Fibroblast of pulmonary artery (primary cell): ENCODE results near the gene IKZF1.

ENCODE experiments used
- DNase-seq: peaks from one replicate; pipeline ENCODE4 v3.0.0-alpha.2; 2010; ENCODE audit warnings: low read depth
- H3K4me3 ChIP-seq: replicated peaks from 2 replicates; pipeline ENCODE4 v1.5.1; 2011; ENCODE audit warnings: low read depth, mild to moderate bottlenecking, control low read depth, low read length, moderate library complexity
- CTCF ChIP-seq: IDR thresholded peaks from 2 replicates; pipeline ENCODE4 v1.5.1; 2011; ENCODE audit warnings: mild to moderate bottlenecking, control low read depth, low read length, inconsistent platforms; ENCODE audit errors: missing control alignments

IKZF1 gene

DNA sequence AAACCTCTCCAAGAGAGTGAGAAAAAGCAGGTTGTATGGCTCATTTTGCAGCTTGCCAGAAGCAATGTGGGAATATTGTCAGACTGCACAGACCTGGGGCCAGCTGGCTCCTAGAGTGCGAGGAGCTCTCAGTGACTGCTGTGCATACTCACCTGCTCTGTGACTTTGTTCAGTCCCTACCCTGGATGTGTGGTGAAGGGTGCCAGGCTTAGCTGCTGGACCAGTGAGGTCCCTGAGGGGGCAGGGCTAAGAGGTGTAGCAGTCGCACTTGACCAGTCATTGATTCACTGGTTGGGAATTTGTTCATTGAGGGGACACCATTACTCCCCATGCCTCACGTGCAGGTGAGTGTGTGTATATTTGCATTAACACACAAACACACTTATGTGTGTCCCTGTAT lies 60.1 kb downstream of the IKZF1 start:
- no peak for DNase-seq
- no peak overlapping the region for H3K4me3 ChIP-seq
- TF ChIP-seq CTCF: no peak

DNA sequence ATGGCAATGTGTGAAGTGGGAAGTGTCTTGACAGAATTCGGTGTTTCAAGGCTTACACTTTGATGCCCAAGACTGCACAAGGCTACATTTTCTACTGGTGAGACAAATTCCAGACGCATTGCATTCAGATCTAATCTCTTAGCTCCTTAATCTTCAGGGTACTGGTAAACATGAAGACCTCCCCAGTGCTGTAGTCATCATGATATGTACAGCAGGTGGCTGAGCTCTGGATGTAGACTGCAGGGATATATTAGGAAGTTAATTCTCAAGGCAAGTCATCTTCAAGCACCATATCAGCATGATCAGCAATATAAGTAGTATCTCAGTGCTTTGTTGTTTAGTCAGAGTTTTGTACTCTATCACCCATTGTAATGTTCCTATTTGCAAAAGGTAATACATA lies 61.8 kb downstream of the IKZF1 start:
- DNase-seq: no peak
- H3K4me3 ChIP-seq: no peak overlapping the region
- no peak for TF ChIP-seq CTCF

DNA sequence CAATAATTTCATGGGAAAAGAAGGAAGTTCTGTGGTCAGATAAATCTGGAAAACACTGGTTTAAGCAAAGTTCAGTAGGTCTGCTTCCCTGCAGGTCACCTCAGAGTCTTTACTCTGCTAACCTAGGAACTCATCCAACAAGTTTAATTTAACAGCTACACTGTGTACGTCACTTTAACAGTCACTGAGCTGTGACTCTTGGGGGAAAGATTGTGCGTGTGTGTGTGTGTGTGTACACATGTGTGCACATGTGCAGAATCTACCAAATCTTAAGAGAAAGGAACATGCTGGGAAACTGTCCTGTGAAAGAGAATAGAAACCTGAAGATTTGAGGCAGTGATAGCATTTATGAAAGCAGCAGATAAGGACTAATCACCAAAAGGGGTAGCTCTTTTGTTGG lies 62.6 kb downstream of the IKZF1 start:
- no peak for DNase-seq
- no peak for TF ChIP-seq CTCF
- H3K4me3 ChIP-seq: no peak overlapping the region

DNA sequence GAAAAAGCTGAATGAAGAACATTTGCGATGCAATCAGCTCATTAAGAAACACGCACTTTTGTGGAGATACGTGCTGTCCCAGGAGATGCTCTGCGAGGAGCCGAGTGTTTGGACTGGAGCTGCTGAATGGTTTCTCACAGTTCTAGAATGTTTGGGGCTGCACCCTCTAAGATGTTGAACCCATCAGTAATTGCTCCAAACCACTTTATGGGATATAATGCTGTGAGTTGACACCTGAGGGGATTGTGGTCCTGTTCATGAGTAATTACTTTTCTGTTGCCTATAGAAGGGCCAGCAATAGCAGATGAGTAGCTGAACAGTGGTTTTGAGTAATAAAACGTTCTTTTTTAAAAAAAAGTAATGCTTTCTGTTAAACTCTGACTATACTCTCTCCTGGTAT lies 63.1 kb downstream of the IKZF1 start:
- no peak for TF ChIP-seq CTCF
- H3K4me3 ChIP-seq: no peak overlapping the region
- no peak for DNase-seq

GRCh38 chr7:50368366-50368765 lies 63.9 kb downstream of the IKZF1 start:
- no peak for DNase-seq
- H3K4me3 ChIP-seq: no peak overlapping the region

DNA sequence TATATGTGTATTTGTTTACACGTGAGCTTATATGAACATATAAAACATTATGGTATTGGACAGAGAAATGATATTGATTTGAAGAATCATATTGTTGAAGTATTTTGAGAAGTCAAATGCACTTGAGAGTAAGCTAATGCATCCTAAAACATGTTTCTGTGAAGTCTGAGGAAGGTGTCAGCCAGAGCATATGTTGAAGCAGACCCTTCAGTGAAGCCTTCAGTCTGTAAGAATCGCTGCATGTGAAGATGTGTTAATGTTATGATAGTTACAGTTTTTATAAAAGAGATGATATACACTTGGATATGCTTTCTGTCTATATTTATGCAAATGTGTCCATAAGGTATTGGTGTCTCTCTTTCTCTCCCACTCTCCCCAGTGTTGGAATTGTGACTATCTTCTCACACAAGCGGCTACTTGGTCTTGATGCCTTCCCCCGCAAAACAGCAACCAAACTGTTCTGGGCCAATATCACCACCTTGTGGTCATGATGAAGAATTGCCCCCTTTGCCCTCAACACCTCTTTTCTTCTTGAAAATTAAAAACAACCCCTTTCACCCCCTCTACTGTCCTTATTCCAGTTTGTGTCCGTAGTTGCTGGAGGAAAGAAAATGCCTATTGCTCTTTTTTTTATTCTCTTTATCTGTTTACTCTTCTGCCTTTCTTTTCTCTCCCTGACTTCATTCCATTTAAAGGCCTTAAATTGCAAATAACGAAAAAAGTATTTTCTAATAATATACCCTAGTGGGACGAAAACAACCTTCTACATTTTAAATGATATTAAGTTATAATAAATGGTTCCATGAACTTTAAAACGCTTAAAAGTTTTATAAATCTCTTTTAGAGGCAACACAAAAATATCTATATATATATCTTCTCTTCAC lies 64.9 kb downstream of the IKZF1 start:
- no peak overlapping the region for H3K4me3 ChIP-seq
- DNase-seq: peak; percentile 10
- TF ChIP-seq CTCF: peak; percentile 33

More at GRCh38 chr7:50368366-50368765, 63.9 kb downstream of the IKZF1 start:
- TF ChIP-seq CTCF: no peak

GRCh38 chr7:50370884-50371283 lies 66.4 kb downstream of the IKZF1 start:
- H3K4me3 ChIP-seq: no peak overlapping the region
- no peak for DNase-seq
- TF ChIP-seq CTCF: no peak
